Cardiac muscle cell (in vitro differentiated cells and primary cell): ENCODE results near the gene GAS2L2. TPM values are rescaled to one million over a fixed set of nuclear protein-coding genes. Genes with fewer than 3 reads are reported as not detected.

Source experiments
- DNase-seq, 2 donors: peaks; one replicate each; pipeline versions ENCODE4 v3.0.0 to v3.0.0-alpha.2; 2010 to 2017; ENCODE audit warnings: low read depth in 1 of 2, low spot score in 1 of 2
- H3K27ac ChIP-seq: fragments of 200-600 bp; sonication (generic); 2 replicates; pipeline ENCODE4 v1.5.1; 2016
- H3K27me3 ChIP-seq: fragments of 200-600 bp; sonication (generic); 2 replicates; pipeline ENCODE4 v1.6.0; 2016; ENCODE audit warnings: control low read depth
- H3K36me3 ChIP-seq: fragments of 200-600 bp; sonication (generic); 2 replicates; pipeline ENCODE4 v1.5.1; 2016; ENCODE audit warnings: control low read depth
- H3K4me1 ChIP-seq: fragments of 200-600 bp; sonication (generic); 2 replicates; pipeline ENCODE4 v1.8.1; 2017; ENCODE audit warnings: low read depth, mild to moderate bottlenecking, mixed run types
- H3K4me3 ChIP-seq: fragments of 200-600 bp; sonication (generic); 2 replicates; pipeline ENCODE4 v1.5.1; 2016; ENCODE audit warnings: mild to moderate bottlenecking
- H3K9me3 ChIP-seq: fragments of 200-600 bp; sonication (generic); 2 replicates; pipeline ENCODE4 v1.5.1; 2017; ENCODE audit warnings: low read depth, mild to moderate bottlenecking, control low read depth
- polyA plus RNA-seq: library from polyadenylated mRNA; unstranded; fragments of >200 nt; fragmentation: Nextera tagmentation; extraction: Ambion mirVana; gene quantifications from 2 replicates; pipeline ENCODE4 v1.2.1, GENCODE V29; 2016
- total RNA-seq: library from RNA; depleted of rRNA; stranded (reverse); fragments of >200 nt; gene quantifications from 2 replicates; pipeline ENCODE4 v1.2.3, GENCODE V29; 2016
- TF ChIP-seq, protein P1 (sequence below): IDR thresholded peaks from 2 replicates; pipeline ENCODE4 v1.5.1; 2012; ENCODE audit warnings: low read depth, mild to moderate bottlenecking, low read length

Gene GAS2L2
- total and polyA plus RNA-seq, 2 experiments from 2014 or later, result 0.11 TPM; not detected in 1

DNA sequence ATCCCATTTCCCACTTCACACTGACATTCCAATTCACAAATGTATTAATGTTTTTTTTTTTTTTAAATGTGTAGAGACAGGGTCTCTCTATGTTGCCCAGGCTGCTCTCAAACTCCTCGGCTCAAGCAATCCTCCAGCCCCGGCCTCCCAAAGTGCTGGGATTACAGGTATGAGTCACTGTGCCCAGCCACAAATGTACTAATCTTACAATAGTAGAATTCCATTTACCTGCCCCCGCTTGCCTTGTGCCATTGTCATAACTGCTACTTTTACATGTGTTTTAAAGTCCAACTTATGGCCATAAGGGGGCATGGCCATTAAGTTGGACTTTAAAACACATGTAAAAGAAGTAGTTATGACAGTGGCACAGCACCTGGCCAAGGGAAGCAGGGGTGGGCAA lies 37.8 kb upstream of the GAS2L2 start:
- TF ChIP-seq, protein P1, sequence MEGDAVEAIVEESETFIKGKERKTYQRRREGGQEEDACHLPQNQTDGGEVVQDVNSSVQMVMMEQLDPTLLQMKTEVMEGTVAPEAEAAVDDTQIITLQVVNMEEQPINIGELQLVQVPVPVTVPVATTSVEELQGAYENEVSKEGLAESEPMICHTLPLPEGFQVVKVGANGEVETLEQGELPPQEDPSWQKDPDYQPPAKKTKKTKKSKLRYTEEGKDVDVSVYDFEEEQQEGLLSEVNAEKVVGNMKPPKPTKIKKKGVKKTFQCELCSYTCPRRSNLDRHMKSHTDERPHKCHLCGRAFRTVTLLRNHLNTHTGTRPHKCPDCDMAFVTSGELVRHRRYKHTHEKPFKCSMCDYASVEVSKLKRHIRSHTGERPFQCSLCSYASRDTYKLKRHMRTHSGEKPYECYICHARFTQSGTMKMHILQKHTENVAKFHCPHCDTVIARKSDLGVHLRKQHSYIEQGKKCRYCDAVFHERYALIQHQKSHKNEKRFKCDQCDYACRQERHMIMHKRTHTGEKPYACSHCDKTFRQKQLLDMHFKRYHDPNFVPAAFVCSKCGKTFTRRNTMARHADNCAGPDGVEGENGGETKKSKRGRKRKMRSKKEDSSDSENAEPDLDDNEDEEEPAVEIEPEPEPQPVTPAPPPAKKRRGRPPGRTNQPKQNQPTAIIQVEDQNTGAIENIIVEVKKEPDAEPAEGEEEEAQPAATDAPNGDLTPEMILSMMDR, result no peak
- no peak for DNase-seq
- H3K27me3 ChIP-seq, result peaks cover 63% of the 10 kb centered on the region

DNA sequence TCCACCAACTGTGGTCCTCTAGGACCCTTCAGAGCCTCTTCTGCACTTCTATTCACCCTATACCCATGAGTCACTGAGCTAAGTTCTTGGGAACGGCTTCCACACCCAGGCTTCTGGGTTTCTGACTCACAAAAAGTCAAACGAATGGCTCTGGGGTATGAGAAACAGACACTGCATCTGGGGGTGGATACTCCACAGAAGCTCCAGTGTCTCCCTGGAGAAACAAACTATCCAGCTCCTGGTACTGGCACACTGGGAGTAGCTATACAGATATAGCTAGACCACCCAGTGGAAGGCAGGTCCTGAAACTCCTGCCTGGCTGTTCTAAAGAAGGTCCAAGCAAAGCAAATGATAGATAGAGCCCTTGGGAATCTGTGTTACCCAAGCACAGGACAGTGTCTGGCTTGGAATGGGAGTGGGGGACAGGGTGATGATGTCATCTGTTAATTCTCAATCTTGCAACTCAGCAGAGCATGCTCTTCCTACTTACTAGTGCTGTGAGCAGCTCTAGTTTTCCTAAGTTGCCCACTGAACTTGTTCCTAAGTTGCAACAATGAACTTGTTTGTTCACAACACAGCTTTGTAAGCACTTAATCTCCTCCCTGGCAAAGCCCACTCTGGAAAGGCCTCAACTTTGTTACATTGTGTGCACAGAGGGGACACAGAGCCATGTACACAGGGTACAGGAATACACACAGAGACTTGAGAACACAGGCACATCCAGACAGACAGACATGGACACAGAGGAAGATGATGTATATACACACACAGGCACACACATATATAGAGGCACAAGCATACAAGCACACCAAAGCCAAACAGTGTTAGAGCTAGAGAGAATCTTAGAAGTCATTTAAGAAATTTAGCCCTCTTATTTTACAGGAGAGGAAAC lies 35.7 kb upstream of the GAS2L2 start:
- peaks cover 42% of the 10 kb centered on the region for H3K27me3 ChIP-seq
- H3K4me3 ChIP-seq, result no peak overlapping the region

More for the DNA sequence above, 37.8 kb upstream of the GAS2L2 start:
- peaks cover 13% of the 10 kb centered on the region for H3K4me1 ChIP-seq
- no peak overlapping the region for H3K4me3 ChIP-seq
- H3K9me3 ChIP-seq, result no peaks in the 10 kb centered on the region
- H3K27ac ChIP-seq, result no peak overlapping the region
- no peaks in the 10 kb centered on the region for H3K36me3 ChIP-seq

DNA sequence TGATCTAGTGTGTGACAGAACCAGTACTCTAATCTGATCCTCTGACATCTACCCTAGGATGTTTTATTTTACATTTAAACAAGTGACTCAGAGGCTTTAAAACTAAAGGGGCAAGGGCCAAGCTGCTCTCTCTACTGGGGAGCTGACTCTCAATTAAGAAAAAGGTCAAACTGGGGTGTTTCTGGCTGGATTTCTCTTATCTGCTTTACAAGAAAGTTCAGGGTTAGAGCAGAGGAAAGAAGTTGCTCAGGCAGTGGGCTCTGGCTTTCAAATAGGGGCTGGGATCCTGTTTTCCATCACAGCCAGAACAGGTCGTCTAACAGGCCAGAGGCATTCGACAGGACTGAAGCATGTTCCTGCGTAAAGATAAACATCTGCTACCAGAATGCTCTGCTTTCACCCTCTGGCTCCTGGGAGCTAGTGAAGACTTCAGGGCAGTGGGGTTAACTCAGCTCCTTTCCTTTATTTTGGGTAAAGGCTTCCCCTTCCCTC lies 33.9 kb upstream of the GAS2L2 start:
- no peaks in the 10 kb centered on the region for H3K9me3 ChIP-seq
- peak in 1 of 2 donors; percentile 49 for DNase-seq
- peaks cover 17% of the 10 kb centered on the region for H3K4me1 ChIP-seq
- no peak overlapping the region for H3K4me3 ChIP-seq
- H3K27me3 ChIP-seq, result peaks cover 31% of the 10 kb centered on the region
- no peaks in the 10 kb centered on the region for H3K36me3 ChIP-seq
- H3K27ac ChIP-seq, result peak overlapping the region; percentile 53
- TF ChIP-seq, protein P1, result no peak

More for the DNA sequence above, 35.7 kb upstream of the GAS2L2 start:
- Histone ChIP-seq H3K4me1 (peaks cover 13% of the 10 kb centered on the region), H3K9me3 (no peaks in the 10 kb centered on the region), H3K27ac (no peak overlapping the region), H3K36me3 (no peaks in the 10 kb centered on the region)
- DNase-seq, result peak in 1 of 2 donors; percentile 72
- TF ChIP-seq, protein P1, result no peak

DNA sequence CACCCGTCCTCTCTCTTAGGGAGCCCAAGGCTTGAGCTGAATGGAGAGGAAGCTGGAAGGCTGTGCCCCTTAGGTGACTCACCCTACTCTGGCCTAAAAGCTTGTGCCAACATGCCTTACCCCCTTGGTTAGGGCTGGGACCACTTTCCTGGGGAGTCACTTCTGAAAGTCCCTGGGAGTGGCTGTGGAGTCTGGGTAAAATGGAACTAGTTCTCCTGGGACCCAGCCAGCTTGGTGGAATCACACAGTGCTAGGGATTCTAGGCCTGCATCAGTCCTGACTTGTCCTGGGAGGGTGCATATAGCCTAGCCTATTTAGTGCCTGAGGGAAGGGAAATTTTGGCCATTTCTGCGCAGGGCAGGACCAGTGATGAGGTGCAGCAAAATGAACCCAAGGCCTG lies 31.9 kb upstream of the GAS2L2 start:
- Histone ChIP-seq H3K27ac (no peak overlapping the region), H3K36me3 (no peaks in the 10 kb centered on the region), H3K4me3 (no peak overlapping the region), H3K27me3 (peaks cover 17% of the 10 kb centered on the region), H3K4me1 (peaks cover 17% of the 10 kb centered on the region), H3K9me3 (no peaks in the 10 kb centered on the region)
- TF ChIP-seq, protein P1, result no peak
- DNase-seq, result no peak

DNA sequence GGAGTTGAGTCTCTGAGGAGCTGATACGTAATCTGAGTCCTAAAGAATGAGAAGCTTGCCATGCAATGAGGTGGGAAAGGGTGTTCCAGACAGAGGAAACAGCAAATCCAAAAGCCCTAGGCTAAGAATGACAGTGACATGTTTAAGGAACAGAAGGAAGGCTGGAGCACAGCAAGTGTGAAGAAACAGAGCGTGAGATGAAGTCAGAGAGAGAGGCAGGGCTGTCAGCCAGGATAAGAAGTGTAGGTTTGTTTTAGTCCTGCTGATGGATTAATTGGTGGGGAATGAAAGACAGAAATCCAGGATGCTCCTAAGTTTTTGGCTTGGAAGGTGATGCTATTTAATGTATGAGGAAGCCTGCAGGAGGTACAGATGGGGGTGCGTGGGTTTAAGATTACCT lies 27.9 kb upstream of the GAS2L2 start:
- no peaks in the 10 kb centered on the region for H3K36me3 ChIP-seq
- H3K4me3 ChIP-seq, result no peak overlapping the region
- peaks cover 19% of the 10 kb centered on the region for H3K27me3 ChIP-seq
- H3K9me3 ChIP-seq, result no peaks in the 10 kb centered on the region
- TF ChIP-seq, protein P1, result no peak
- peaks cover 3% of the 10 kb centered on the region for H3K4me1 ChIP-seq
- no peak overlapping the region for H3K27ac ChIP-seq
- no peak for DNase-seq
